ENCODE measurements around the gene MBNL1.

DNA sequence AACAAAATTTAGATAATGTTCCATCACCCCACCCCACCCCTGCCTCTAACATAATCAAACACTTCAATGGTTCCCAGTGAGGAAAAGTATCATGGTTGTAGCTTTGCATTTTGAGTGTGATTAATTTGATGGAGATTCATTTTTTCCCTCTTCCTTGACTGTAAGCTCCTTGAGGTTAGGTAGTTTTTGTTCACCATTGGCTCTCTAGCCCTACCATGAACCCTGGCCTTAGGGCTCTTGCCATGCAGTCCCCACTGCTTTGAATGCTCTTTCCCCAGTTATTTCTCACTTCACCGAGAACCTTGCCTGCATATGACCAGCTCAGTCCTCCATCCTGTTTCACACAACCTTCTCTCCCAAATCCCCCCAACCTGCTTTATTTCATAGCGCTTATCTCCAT is 5.0 kb upstream of the MBNL1 start:
- TF ChIP-seq, protein P1, sequence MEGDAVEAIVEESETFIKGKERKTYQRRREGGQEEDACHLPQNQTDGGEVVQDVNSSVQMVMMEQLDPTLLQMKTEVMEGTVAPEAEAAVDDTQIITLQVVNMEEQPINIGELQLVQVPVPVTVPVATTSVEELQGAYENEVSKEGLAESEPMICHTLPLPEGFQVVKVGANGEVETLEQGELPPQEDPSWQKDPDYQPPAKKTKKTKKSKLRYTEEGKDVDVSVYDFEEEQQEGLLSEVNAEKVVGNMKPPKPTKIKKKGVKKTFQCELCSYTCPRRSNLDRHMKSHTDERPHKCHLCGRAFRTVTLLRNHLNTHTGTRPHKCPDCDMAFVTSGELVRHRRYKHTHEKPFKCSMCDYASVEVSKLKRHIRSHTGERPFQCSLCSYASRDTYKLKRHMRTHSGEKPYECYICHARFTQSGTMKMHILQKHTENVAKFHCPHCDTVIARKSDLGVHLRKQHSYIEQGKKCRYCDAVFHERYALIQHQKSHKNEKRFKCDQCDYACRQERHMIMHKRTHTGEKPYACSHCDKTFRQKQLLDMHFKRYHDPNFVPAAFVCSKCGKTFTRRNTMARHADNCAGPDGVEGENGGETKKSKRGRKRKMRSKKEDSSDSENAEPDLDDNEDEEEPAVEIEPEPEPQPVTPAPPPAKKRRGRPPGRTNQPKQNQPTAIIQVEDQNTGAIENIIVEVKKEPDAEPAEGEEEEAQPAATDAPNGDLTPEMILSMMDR (IDR thresholded peaks at IDR 0.05) = no peak
- TF ChIP-seq POLR2A (IDR thresholded peaks at IDR 0.05) = no peak
